Brain microvascular endothelial cell (primary cell): ENCODE measurements around the gene SLC35G1.

ENCODE experiments used
- DNase-seq: peaks from one replicate; pipeline ENCODE4 v3.0.0-alpha.2; 2020
- H3K27ac ChIP-seq: fragments of 250-450 bp; sonication (Bioruptor Pico); 2 replicates; pipeline ENCODE4 v1.5.1; 2020; ENCODE audit warnings: mild to moderate bottlenecking, moderate library complexity
- H3K27me3 ChIP-seq: fragments of 250-450 bp; sonication (Bioruptor Pico); replicated peaks from 2 replicates; pipeline ENCODE4 v1.5.1; 2020; ENCODE audit warnings: mild to moderate bottlenecking
- H3K36me3 ChIP-seq: fragments of 250-450 bp; sonication (Bioruptor Pico); replicated peaks from 2 replicates; pipeline ENCODE4 v1.5.1; 2020; ENCODE audit warnings: mild to moderate bottlenecking
- H3K4me3 ChIP-seq: 2 replicates; pipeline ENCODE4 v1.5.1; 2011; ENCODE audit warnings: low read depth, mild to moderate bottlenecking, control low read depth, low read length, moderate library complexity
- CTCF ChIP-seq: IDR thresholded peaks from 2 replicates; pipeline ENCODE4 v1.5.1; 2011; ENCODE audit warnings: low read depth, mild to moderate bottlenecking, moderate library complexity, low read length, control low read depth, inconsistent platforms; ENCODE audit errors: missing control alignments
- in situ Hi-C: cut with HindIII; loops from 2 replicates; pipeline ENCODE4 v1.10.0; 2017; ENCODE audit warnings: low sequenced_read_pairs, low pct_ligation_motif_present

The SLC35G1 gene

GRCh38 chr10:93865794-93866425, 27.9 kb upstream of the SLC35G1 start:
- in situ Hi-C loops = no loop called here
- H3K27ac ChIP-seq = no peak overlapping the region
- H3K4me3 ChIP-seq = no peak overlapping the region
- no peaks in the 10 kb centered on the region for H3K36me3 ChIP-seq
- no peak for DNase-seq
- no peaks in the 10 kb centered on the region for H3K27me3 ChIP-seq
- no peak for TF ChIP-seq CTCF

- in situ Hi-C loops = no loop called here
- no peaks in the 10 kb centered on the region for H3K36me3 ChIP-seq
- no peak overlapping the region for H3K27ac ChIP-seq
- no peak overlapping the region for H3K4me3 ChIP-seq
- H3K27me3 ChIP-seq = no peaks in the 10 kb centered on the region
- DNase-seq = no peak
- TF ChIP-seq CTCF = no peak
Measured at GRCh38 chr10:93867525-93867924, 26.3 kb upstream of the SLC35G1 start.

- Histone ChIP-seq H3K4me3 (no peak overlapping the region), H3K27ac (no peak overlapping the region), H3K36me3 (no peaks in the 10 kb centered on the region), H3K27me3 (no peaks in the 10 kb centered on the region)
- DNase-seq = no peak
- in situ Hi-C loops = no loop called here
- TF ChIP-seq CTCF = no peak
Measured at GRCh38 chr10:93871671-93872204, 22.0 kb upstream of the SLC35G1 start.

- DNase-seq = no peak
- Histone ChIP-seq H3K27ac (no peak overlapping the region), H3K36me3 (no peaks in the 10 kb centered on the region), H3K4me3 (no peak overlapping the region), H3K27me3 (no peaks in the 10 kb centered on the region)
- in situ Hi-C loops = no loop called here
- no peak for TF ChIP-seq CTCF
Measured at GRCh38 chr10:93872375-93873158, 21.2 kb upstream of the SLC35G1 start.

GRCh38 chr10:93873420-93874115, 20.2 kb upstream of the SLC35G1 start:
- TF ChIP-seq CTCF = no peak
- in situ Hi-C loops = no loop called here
- no peak overlapping the region for H3K4me3 ChIP-seq
- no peak overlapping the region for H3K27ac ChIP-seq
- no peaks in the 10 kb centered on the region for H3K36me3 ChIP-seq
- no peaks in the 10 kb centered on the region for H3K27me3 ChIP-seq
- peak; percentile 38 for DNase-seq
